ENCODE measurements around the gene GNL1. TPM values are rescaled to one million over a fixed set of nuclear protein-coding genes. Genes with fewer than 3 reads are reported as not detected.

GNL1 gene
- total RNA-seq, 1 experiment from 2014 or later: 113 TPM

DNA sequence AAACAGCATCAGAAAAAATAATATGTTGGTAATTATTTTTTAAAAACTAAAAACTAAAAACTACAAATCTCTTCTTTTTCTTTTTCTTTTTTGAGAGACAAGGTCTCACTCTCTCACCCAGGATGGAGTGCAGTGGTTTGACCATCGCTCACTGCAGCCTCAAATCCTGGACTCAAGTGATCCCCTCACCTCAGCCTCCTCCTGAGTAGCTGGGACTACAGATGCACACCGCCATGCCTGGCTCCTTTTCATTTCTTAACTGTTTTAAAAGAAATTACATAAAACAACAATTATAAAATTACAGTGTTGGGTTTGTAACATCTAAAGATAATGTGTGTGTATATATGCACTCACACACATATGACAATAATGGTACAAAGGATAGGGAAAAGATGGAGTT, 42.8 kb downstream of the GNL1 start (continued):
- no peak for TF ChIP-seq YY1 (IDR thresholded peaks at IDR 0.05; ENCODE audit: extremely low read depth, insufficient replicate concordance, low read depth, low read length)
- TF ChIP-seq CBX3 (IDR thresholded peaks at IDR 0.05; ENCODE audit: low read depth): no peak
- TF ChIP-seq POLR2A (IDR thresholded peaks at IDR 0.05; ENCODE audit: borderline replicate concordance, extremely low read depth, insufficient read depth, insufficient read length): no peak
- no peak for TF ChIP-seq SRF (IDR thresholded peaks at IDR 0.05; ENCODE audit: low read depth)
- TF ChIP-seq ELF1 (IDR thresholded peaks at IDR 0.05; ENCODE audit: borderline replicate concordance, low read depth): no peak

DNA sequence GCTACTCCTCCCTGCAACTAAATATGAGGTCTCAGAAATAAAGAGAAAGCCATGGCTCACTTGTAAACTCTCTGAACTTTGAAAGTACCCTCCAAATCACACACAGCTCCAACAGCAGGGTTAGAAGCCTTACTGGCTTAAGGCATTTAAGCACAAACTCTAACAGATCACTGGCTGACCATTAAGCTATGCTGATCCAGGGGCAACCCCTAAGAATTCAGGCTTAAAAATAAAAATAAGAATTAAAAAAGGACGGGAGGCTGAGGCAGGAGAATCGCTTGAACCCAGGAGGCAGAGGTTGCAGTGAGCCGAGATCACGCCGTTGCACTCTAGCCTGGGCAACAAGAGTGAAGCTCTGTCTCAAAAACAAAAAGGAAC, 45.1 kb downstream of the GNL1 start:
- H3K4me1 ChIP-seq (ENCODE audit: control insufficient read depth in 1 of 2, insufficient read depth in 2 of 2, low read length in 2 of 2): peaks cover 4 to 11% of the 10 kb centered on the region in 2 experiments; a peak in 3 of 4 replicates
- no peaks in the 10 kb centered on the region for H3K27me3 ChIP-seq (ENCODE audit: insufficient read depth, low read length)
- intact Hi-C loops (cut with micrococcal nuclease): no loop called here
- no peaks in the 10 kb centered on the region for H3K9me3 ChIP-seq (ENCODE audit: control insufficient read depth in 1 of 2, insufficient read depth in 1 of 2, low read depth in 1 of 2, low read length in 2 of 2)
- H3K9me2 ChIP-seq (ENCODE audit: insufficient read depth): no peaks in the 10 kb centered on the region
- TF ChIP-seq, protein P1, sequence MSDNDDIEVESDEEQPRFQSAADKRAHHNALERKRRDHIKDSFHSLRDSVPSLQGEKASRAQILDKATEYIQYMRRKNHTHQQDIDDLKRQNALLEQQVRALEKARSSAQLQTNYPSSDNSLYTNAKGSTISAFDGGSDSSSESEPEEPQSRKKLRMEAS (IDR thresholded peaks at IDR 0.05): no peak
- no peak for TF ChIP-seq SRF (IDR thresholded peaks at IDR 0.05; ENCODE audit: low read depth)
- no peak for TF ChIP-seq ZFX (IDR thresholded peaks at IDR 0.05)
- TF ChIP-seq JUND (IDR thresholded peaks at IDR 0.05): no peak
- no peak for TF ChIP-seq POLR2A (IDR thresholded peaks at IDR 0.05; ENCODE audit: borderline replicate concordance, extremely low read depth, insufficient read depth, insufficient read length)
- TF ChIP-seq, protein P2, sequence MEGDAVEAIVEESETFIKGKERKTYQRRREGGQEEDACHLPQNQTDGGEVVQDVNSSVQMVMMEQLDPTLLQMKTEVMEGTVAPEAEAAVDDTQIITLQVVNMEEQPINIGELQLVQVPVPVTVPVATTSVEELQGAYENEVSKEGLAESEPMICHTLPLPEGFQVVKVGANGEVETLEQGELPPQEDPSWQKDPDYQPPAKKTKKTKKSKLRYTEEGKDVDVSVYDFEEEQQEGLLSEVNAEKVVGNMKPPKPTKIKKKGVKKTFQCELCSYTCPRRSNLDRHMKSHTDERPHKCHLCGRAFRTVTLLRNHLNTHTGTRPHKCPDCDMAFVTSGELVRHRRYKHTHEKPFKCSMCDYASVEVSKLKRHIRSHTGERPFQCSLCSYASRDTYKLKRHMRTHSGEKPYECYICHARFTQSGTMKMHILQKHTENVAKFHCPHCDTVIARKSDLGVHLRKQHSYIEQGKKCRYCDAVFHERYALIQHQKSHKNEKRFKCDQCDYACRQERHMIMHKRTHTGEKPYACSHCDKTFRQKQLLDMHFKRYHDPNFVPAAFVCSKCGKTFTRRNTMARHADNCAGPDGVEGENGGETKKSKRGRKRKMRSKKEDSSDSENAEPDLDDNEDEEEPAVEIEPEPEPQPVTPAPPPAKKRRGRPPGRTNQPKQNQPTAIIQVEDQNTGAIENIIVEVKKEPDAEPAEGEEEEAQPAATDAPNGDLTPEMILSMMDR (IDR thresholded peaks at IDR 0.05 in 2 of 3, conservative IDR thresholded peaks at IDR 0.05 in 1 of 3; ENCODE audit: borderline replicate concordance in 1 of 3, insufficient read depth in 1 of 3, low read depth in 2 of 3, low read length in 2 of 3): no peak
- TF ChIP-seq RAD21 (IDR thresholded peaks at IDR 0.05; ENCODE audit: low read depth): no peak
- TF ChIP-seq, protein P3, sequence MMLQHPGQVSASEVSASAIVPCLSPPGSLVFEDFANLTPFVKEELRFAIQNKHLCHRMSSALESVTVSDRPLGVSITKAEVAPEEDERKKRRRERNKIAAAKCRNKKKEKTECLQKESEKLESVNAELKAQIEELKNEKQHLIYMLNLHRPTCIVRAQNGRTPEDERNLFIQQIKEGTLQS (IDR thresholded peaks at IDR 0.05): no peak
- TF ChIP-seq FOSL1 (IDR thresholded peaks at IDR 0.05; ENCODE audit: low read depth): no peak
- TF ChIP-seq ELF1 (IDR thresholded peaks at IDR 0.05; ENCODE audit: borderline replicate concordance, low read depth): no peak
- ChIA-PET CTCF (interaction anchor here (0.5 kb wide), 1 partner anchor 28 kb away, joined by 3 read pairs; no protein-coding TSS in a partner anchor), POLR2A (no interaction called here), RAD21 (ENCODE audit: low non-redundant PET in 1 of 2, low total read pairs in 2 of 2, uncharacterized antibody in 2 of 2, unreplicated experiment in 2 of 2) (no interaction called here)
- H3K36me3 ChIP-seq (ENCODE audit: control insufficient read depth in 1 of 2, insufficient read depth in 2 of 2, low read length in 2 of 2): no peaks in the 10 kb centered on the region
- H3K4me3 ChIP-seq (replicated peaks in 1 of 2; ENCODE audit: low read depth in 1 of 2, low read length in 2 of 2): no peak overlapping the region
- no peaks in the 10 kb centered on the region for H3K79me2 ChIP-seq (ENCODE audit: insufficient read depth, low read length)
- no peak overlapping the region for H3K27ac ChIP-seq (ENCODE audit: low read depth, low read length)
- no peaks in the 10 kb centered on the region for H4K20me1 ChIP-seq (ENCODE audit: insufficient read depth)
- no peak overlapping the region for H3K4me2 ChIP-seq (ENCODE audit: low read length)
- no peak overlapping the region for H3K9ac ChIP-seq (ENCODE audit: low read length)
- ATAC-seq (no peak), DNase-seq (ENCODE audit: low read depth, low spot score) (no peak)
- BruUV-seq (replicated peaks): no TSS peak
- H2AFZ ChIP-seq (ENCODE audit: low read depth, low read length, poor library complexity, severe bottlenecking): no peak overlapping the region

Measured in HCT116 (cell line).